Measurements from ENCODE around the gene RAPH1. TPM values are rescaled to one million over a fixed set of nuclear protein-coding genes. Genes with fewer than 3 reads are reported as not detected.

RAPH1 gene
- total RNA-seq, 1 donor from 2014 or later: 50.4 TPM

DNA sequence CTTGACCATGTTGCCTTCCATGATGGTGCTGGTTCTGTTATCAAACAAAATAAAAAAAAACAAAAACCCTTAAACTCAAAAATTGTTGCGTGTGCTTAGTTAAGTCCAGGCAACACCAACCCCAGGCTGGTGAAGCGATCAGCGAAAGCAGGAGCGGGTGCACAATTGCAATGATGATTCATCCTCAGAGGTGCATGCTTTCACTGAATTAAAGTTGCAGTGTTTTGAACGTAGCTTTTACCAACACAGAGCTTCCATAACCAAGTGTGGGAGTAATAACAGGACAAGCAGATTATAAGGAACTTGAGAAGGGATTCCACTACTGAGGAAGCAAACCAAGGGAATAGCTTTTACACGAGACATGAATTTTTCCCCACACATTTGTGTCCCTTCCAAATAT is 39.7 kb upstream of the RAPH1 start:
- H3K27me3 Mint-ChIP-seq (ENCODE audit: low read depth, unreplicated experiment): no peaks in the 10 kb centered on the region
- Histone ChIP-seq H3K4me1 (ENCODE audit: insufficient read depth, low read length) (peaks cover 4% of the 10 kb centered on the region), H3K27me3 (ENCODE audit: insufficient read depth, low read length) (no peaks in the 10 kb centered on the region), H3K79me2 (ENCODE audit: insufficient read depth, low read length) (no peaks in the 10 kb centered on the region), H3K4me3 (ENCODE audit: insufficient read depth, low read depth, low read length) (no peak overlapping the region), H3K27ac (ENCODE audit: low read depth, low read length) (no peak overlapping the region), H2AFZ (ENCODE audit: low read depth, low read length) (no peak overlapping the region), H3K9me3 (ENCODE audit: insufficient read depth, low read depth, low read length) (no peaks in the 10 kb centered on the region), H3K36me3 (ENCODE audit: insufficient read depth, low read length) (no peaks in the 10 kb centered on the region), H3K4me2 (ENCODE audit: low read length) (no peak overlapping the region), H3K9ac (ENCODE audit: low read length) (no peak overlapping the region), H4K20me1 (ENCODE audit: insufficient read depth, low read length) (no peaks in the 10 kb centered on the region)
- no peak overlapping the region for H3K27ac Mint-ChIP-seq (ENCODE audit: unreplicated experiment)
- no peak for DNase-seq (ENCODE audit: low read depth)
- no peak for FAIRE-seq
- no peak overlapping the region for H3K4me3 Mint-ChIP-seq (ENCODE audit: unreplicated experiment)
- H3K36me3 Mint-ChIP-seq (ENCODE audit: low read depth, unreplicated experiment): no peaks in the 10 kb centered on the region
- H3K9me3 Mint-ChIP-seq (ENCODE audit: unreplicated experiment): peaks cover 1% of the 10 kb centered on the region
- TF ChIP-seq, protein P1, sequence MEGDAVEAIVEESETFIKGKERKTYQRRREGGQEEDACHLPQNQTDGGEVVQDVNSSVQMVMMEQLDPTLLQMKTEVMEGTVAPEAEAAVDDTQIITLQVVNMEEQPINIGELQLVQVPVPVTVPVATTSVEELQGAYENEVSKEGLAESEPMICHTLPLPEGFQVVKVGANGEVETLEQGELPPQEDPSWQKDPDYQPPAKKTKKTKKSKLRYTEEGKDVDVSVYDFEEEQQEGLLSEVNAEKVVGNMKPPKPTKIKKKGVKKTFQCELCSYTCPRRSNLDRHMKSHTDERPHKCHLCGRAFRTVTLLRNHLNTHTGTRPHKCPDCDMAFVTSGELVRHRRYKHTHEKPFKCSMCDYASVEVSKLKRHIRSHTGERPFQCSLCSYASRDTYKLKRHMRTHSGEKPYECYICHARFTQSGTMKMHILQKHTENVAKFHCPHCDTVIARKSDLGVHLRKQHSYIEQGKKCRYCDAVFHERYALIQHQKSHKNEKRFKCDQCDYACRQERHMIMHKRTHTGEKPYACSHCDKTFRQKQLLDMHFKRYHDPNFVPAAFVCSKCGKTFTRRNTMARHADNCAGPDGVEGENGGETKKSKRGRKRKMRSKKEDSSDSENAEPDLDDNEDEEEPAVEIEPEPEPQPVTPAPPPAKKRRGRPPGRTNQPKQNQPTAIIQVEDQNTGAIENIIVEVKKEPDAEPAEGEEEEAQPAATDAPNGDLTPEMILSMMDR (IDR thresholded peaks at IDR 0.05; ENCODE audit: insufficient read depth, low read depth, low read length): no peak
- no peak for TF ChIP-seq EZH2 (IDR thresholded peaks at IDR 0.05; ENCODE audit: insufficient read depth, low read length)
- peaks cover 7% of the 10 kb centered on the region for H3K4me1 Mint-ChIP-seq (ENCODE audit: low read depth, unreplicated experiment)

DNA sequence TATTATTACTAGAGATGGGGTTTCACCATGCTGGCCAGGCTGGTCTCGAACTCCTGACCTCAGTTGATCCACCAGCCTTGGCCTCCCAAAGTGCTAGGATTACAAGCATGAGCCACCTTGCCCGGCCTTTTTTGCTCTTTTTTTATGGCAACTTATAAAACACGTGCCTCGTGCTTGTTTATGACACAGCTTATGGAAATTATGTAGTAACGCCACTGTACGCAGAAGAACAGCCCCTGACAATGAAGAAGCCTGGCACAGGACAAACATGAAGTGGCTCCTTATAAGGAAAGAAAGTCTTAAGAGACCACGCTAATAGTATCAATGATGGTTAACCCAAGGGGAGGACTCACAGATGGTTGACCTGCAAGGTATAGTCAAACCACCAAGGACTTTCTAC is 37.2 kb upstream of the RAPH1 start:
- H3K79me2 ChIP-seq (ENCODE audit: insufficient read depth, low read length): no peaks in the 10 kb centered on the region
- peaks cover 1% of the 10 kb centered on the region for H3K9me3 Mint-ChIP-seq (ENCODE audit: unreplicated experiment)
- H3K27ac Mint-ChIP-seq (ENCODE audit: unreplicated experiment): no peak overlapping the region
- H3K27ac ChIP-seq (ENCODE audit: low read depth, low read length): no peak overlapping the region
- no peak overlapping the region for H3K4me3 ChIP-seq (ENCODE audit: insufficient read depth, low read depth, low read length)
- no peak overlapping the region for H2AFZ ChIP-seq (ENCODE audit: low read depth, low read length)
- no peak overlapping the region for H3K4me2 ChIP-seq (ENCODE audit: low read length)
- H3K4me1 ChIP-seq (ENCODE audit: insufficient read depth, low read length): no peaks in the 10 kb centered on the region
- no peak overlapping the region for H3K9ac ChIP-seq (ENCODE audit: low read length)
- peaks cover 4% of the 10 kb centered on the region for H3K27me3 Mint-ChIP-seq (ENCODE audit: low read depth, unreplicated experiment)
- no peaks in the 10 kb centered on the region for H3K36me3 ChIP-seq (ENCODE audit: insufficient read depth, low read length)
- H3K36me3 Mint-ChIP-seq (ENCODE audit: low read depth, unreplicated experiment): no peaks in the 10 kb centered on the region
- H3K27me3 ChIP-seq (ENCODE audit: insufficient read depth, low read length): no peaks in the 10 kb centered on the region
- no peak overlapping the region for H3K4me3 Mint-ChIP-seq (ENCODE audit: unreplicated experiment)
- TF ChIP-seq EZH2 (IDR thresholded peaks at IDR 0.05; ENCODE audit: insufficient read depth, low read length): no peak
- TF ChIP-seq, protein P1 (IDR thresholded peaks at IDR 0.05; ENCODE audit: insufficient read depth, low read depth, low read length): no peak
- no peak for FAIRE-seq
- no peak for DNase-seq (ENCODE audit: low read depth)
- no peaks in the 10 kb centered on the region for H3K9me3 ChIP-seq (ENCODE audit: insufficient read depth, low read depth, low read length)
- H3K4me1 Mint-ChIP-seq (ENCODE audit: low read depth, unreplicated experiment): peaks cover 5% of the 10 kb centered on the region
- no peaks in the 10 kb centered on the region for H4K20me1 ChIP-seq (ENCODE audit: insufficient read depth, low read length)

DNA sequence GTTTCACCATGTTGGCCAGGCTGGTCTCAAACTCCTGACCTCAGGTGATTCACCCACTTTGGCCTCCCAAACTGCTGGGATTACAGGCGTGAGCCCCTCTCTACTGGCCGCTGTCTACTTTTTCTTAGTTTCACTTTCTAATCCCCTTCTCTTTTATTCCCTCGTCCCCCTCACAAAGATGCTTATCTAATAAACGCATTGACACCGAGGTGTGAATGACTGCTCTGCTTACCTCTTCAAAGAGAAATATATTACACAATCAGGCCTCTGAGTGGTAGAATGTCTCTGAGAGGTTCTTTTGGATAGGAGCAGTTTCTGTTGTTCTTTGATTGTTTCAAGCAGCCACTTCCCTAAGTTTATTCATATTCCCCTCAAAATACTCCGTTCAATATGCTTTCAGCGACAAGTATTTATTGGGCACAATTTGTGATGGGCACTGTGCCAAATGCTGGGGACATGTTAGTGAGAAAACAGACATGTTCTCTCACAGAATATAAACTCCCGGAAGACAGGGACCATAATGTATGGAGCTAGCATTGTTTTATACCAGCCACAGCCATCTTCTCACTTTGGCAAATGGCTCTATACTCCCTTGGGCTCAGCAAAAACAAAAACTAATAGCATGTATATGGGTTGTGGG is 34.7 kb upstream of the RAPH1 start:
- Histone ChIP-seq H3K27ac (ENCODE audit: low read depth, low read length) (no peak overlapping the region), H3K79me2 (ENCODE audit: insufficient read depth, low read length) (no peaks in the 10 kb centered on the region), H3K4me2 (ENCODE audit: low read length) (no peak overlapping the region), H4K20me1 (ENCODE audit: insufficient read depth, low read length) (no peaks in the 10 kb centered on the region), H3K4me1 (ENCODE audit: insufficient read depth, low read length) (no peaks in the 10 kb centered on the region), H3K9me3 (ENCODE audit: insufficient read depth, low read depth, low read length) (no peaks in the 10 kb centered on the region), H3K9ac (ENCODE audit: low read length) (no peak overlapping the region), H2AFZ (ENCODE audit: low read depth, low read length) (peak overlapping the region; percentile 20), H3K36me3 (ENCODE audit: insufficient read depth, low read length) (no peaks in the 10 kb centered on the region), H3K27me3 (ENCODE audit: insufficient read depth, low read length) (no peaks in the 10 kb centered on the region), H3K4me3 (ENCODE audit: insufficient read depth, low read depth, low read length) (no peak overlapping the region)
- Mint-ChIP-seq H3K27ac (ENCODE audit: unreplicated experiment) (no peak overlapping the region), H3K27me3 (ENCODE audit: low read depth, unreplicated experiment) (peaks cover 4% of the 10 kb centered on the region), H3K36me3 (ENCODE audit: low read depth, unreplicated experiment) (no peaks in the 10 kb centered on the region), H3K4me1 (ENCODE audit: low read depth, unreplicated experiment) (peaks cover 4% of the 10 kb centered on the region), H3K9me3 (ENCODE audit: unreplicated experiment) (peaks cover 1% of the 10 kb centered on the region), H3K4me3 (ENCODE audit: unreplicated experiment) (no peak overlapping the region)
- no peak for TF ChIP-seq EZH2 (IDR thresholded peaks at IDR 0.05; ENCODE audit: insufficient read depth, low read length)
- TF ChIP-seq, protein P1 (IDR thresholded peaks at IDR 0.05; ENCODE audit: insufficient read depth, low read depth, low read length): no peak
- DNase-seq (ENCODE audit: low read depth) (no peak), FAIRE-seq (no peak)
